CD4-positive, alpha-beta T cell treated with Interleukin-1 beta for 1 hour (primary cell): Measurements from ENCODE around the gene SNAP47.

Experiments
- DNase-seq, 2 donors: peaks; one replicate each; pipeline ENCODE4 v3.0.0-alpha.2; 2020 to 2022

SNAP47 gene

GRCh38 chr1:227732586-227733308 lies 2.5 kb upstream of the SNAP47 start:
- no peak for DNase-seq

- DNase-seq, result no peak
Observed at GRCh38 chr1:227733309-227733705, 1.9 kb upstream of the SNAP47 start.

- DNase-seq, result no peak
Observed at GRCh38 chr1:227733751-227734545, 1.3 kb upstream of the SNAP47 start.

GRCh38 chr1:227734546-227734855 lies 734 bp upstream of the SNAP47 start:
- no peak for DNase-seq

- no peak for DNase-seq
Observed at GRCh38 chr1:227735539-227736285, 477 bp downstream of the SNAP47 start.

- no peak for DNase-seq
Observed at GRCh38 chr1:227736814-227737432, 1.7 kb downstream of the SNAP47 start.

GRCh38 chr1:227738820-227739219 lies 3.6 kb downstream of the SNAP47 start:
- DNase-seq, result no peak

- no peak for DNase-seq
Observed at GRCh38 chr1:227739636-227740035, 4.4 kb downstream of the SNAP47 start.

GRCh38 chr1:227740401-227740960 lies 5.2 kb downstream of the SNAP47 start:
- DNase-seq, result no peak

- no peak for DNase-seq
Observed at GRCh38 chr1:227741166-227741870, 6.1 kb downstream of the SNAP47 start.

- no peak for DNase-seq
Observed at GRCh38 chr1:227742738-227743715, 7.8 kb downstream of the SNAP47 start.

- no peak for DNase-seq
Observed at GRCh38 chr1:227744668-227745067, 9.4 kb downstream of the SNAP47 start.

GRCh38 chr1:227745568-227746265 lies 10.5 kb downstream of the SNAP47 start:
- DNase-seq, result no peak

- DNase-seq, result no peak
Observed at GRCh38 chr1:227746676-227747075, 11.4 kb downstream of the SNAP47 start.

GRCh38 chr1:227747382-227747781 lies 12.1 kb downstream of the SNAP47 start:
- DNase-seq, result no peak

GRCh38 chr1:227747948-227748495 lies 12.8 kb downstream of the SNAP47 start:
- DNase-seq, result no peak

GRCh38 chr1:227748496-227749182 lies 13.4 kb downstream of the SNAP47 start:
- DNase-seq, result peak in 1 of 2 donors; percentile 47

GRCh38 chr1:227749225-227749624 lies 14.0 kb downstream of the SNAP47 start:
- DNase-seq, result no peak
